Osteoblast (primary cell): ENCODE results near the gene ANO1. TPM values are rescaled to one million over a fixed set of nuclear protein-coding genes. Genes with fewer than 3 reads are reported as not detected.
A peak's percentile ranks its signal among the peaks of the same experiment; 100 is the strongest.

Source experiments
- DNase-seq: peaks from one replicate; pipeline ENCODE4 v3.0.0; 2011; ENCODE audit warnings: low spot score, mixed read lengths; ENCODE audit not compliant: insufficient read length; ENCODE audit errors: missing footprints
- H2AFZ ChIP-seq: 2 replicates; pipeline ENCODE4 v1.6.0; 2011; ENCODE audit warnings: mild to moderate bottlenecking, low read length
- H3K27ac ChIP-seq: 2 replicates; pipeline ENCODE4 v1.5.1; 2011; ENCODE audit warnings: mild to moderate bottlenecking, low read depth, low read length, moderate library complexity
- H3K27me3 ChIP-seq: 2 replicates; pipeline ENCODE4 v1.6.0; 2012; ENCODE audit warnings: mild to moderate bottlenecking, control low read depth, inconsistent platforms, low read length, moderate library complexity; ENCODE audit not compliant: insufficient read depth
- H3K36me3 ChIP-seq: 2 replicates; pipeline ENCODE4 v1.5.1; 2011; ENCODE audit warnings: mild to moderate bottlenecking, low read length, control low read depth, moderate library complexity; ENCODE audit not compliant: insufficient read depth
- H3K4me1 ChIP-seq: 2 replicates; pipeline ENCODE4 v1.5.1; 2011; ENCODE audit warnings: mild to moderate bottlenecking, low read length, control low read depth, moderate library complexity; ENCODE audit not compliant: insufficient read depth
- H3K4me2 ChIP-seq: 2 replicates; pipeline ENCODE4 v1.6.0; 2011; ENCODE audit warnings: mild to moderate bottlenecking, low read length; ENCODE audit not compliant: insufficient read depth
- H3K4me3 ChIP-seq: fragments of 200-600 bp; sonication (generic); 3 replicates; pipeline ENCODE4 v1.5.1; 2012; ENCODE audit warnings: mild to moderate bottlenecking, low read length, inconsistent platforms; ENCODE audit not compliant: insufficient read depth
- H3K79me2 ChIP-seq: 2 replicates; pipeline ENCODE4 v1.6.0; 2012; ENCODE audit warnings: mild to moderate bottlenecking, low read length, control low read depth, inconsistent platforms; ENCODE audit not compliant: insufficient read depth
- H3K9me3 ChIP-seq: 2 replicates; pipeline ENCODE4 v1.5.1; 2011; ENCODE audit warnings: low read depth, low read length, control low read depth
- H4K20me1 ChIP-seq: 2 replicates; pipeline ENCODE4 v1.6.0; 2012; ENCODE audit warnings: mild to moderate bottlenecking, low read length, control low read depth; ENCODE audit not compliant: insufficient read depth
- CTCF ChIP-seq: IDR thresholded peaks from 2 replicates; pipeline ENCODE4 v1.5.1; 2011; ENCODE audit warnings: mild to moderate bottlenecking, low read depth, low read length, moderate library complexity; ENCODE audit errors: extremely low read depth
- total RNA-seq: library from RNA; depleted of rRNA; stranded (reverse); fragments of >200 nt; gene quantifications from 2 replicates; pipeline ENCODE4 v1.2.3, GENCODE V29; 2012

Gene ANO1
- total RNA-seq, 1 donor: not detected

GRCh38 chr11:70182266-70182665, 104.1 kb downstream of the ANO1 start:
- no peaks in the 10 kb centered on the region for H3K9me3 ChIP-seq
- no peaks in the 10 kb centered on the region for H4K20me1 ChIP-seq
- H3K4me3 ChIP-seq: no peak overlapping the region
- no peak overlapping the region for H2AFZ ChIP-seq
- H3K36me3 ChIP-seq: no peaks in the 10 kb centered on the region
- H3K27ac ChIP-seq: no peak overlapping the region
- H3K79me2 ChIP-seq: no peaks in the 10 kb centered on the region
- H3K4me2 ChIP-seq: no peak overlapping the region
- H3K27me3 ChIP-seq: peaks cover 4% of the 10 kb centered on the region
- DNase-seq: peak; percentile 29
- no peaks in the 10 kb centered on the region for H3K4me1 ChIP-seq
- no peak for TF ChIP-seq CTCF

GRCh38 chr11:70183032-70183431, 104.9 kb downstream of the ANO1 start:
- H3K36me3 ChIP-seq: no peaks in the 10 kb centered on the region
- H3K4me1 ChIP-seq: no peaks in the 10 kb centered on the region
- no peaks in the 10 kb centered on the region for H3K79me2 ChIP-seq
- H3K4me3 ChIP-seq: no peak overlapping the region
- no peak overlapping the region for H3K27ac ChIP-seq
- H2AFZ ChIP-seq: no peak overlapping the region
- peaks cover 4% of the 10 kb centered on the region for H3K27me3 ChIP-seq
- no peak for TF ChIP-seq CTCF
- H3K9me3 ChIP-seq: no peaks in the 10 kb centered on the region
- no peak overlapping the region for H3K4me2 ChIP-seq
- DNase-seq: peak; percentile 58
- H4K20me1 ChIP-seq: no peaks in the 10 kb centered on the region

GRCh38 chr11:70183483-70184176, 105.5 kb downstream of the ANO1 start:
- no peak overlapping the region for H3K27ac ChIP-seq
- TF ChIP-seq CTCF: no peak
- no peaks in the 10 kb centered on the region for H4K20me1 ChIP-seq
- peaks cover 8% of the 10 kb centered on the region for H3K27me3 ChIP-seq
- no peaks in the 10 kb centered on the region for H3K9me3 ChIP-seq
- H3K4me2 ChIP-seq: no peak overlapping the region
- no peak overlapping the region for H3K4me3 ChIP-seq
- no peaks in the 10 kb centered on the region for H3K36me3 ChIP-seq
- no peaks in the 10 kb centered on the region for H3K4me1 ChIP-seq
- H2AFZ ChIP-seq: no peak overlapping the region
- H3K79me2 ChIP-seq: no peaks in the 10 kb centered on the region
- peak; percentile 65 for DNase-seq

- H3K27ac ChIP-seq: no peak overlapping the region
- TF ChIP-seq CTCF: no peak
- H2AFZ ChIP-seq: no peak overlapping the region
- no peaks in the 10 kb centered on the region for H4K20me1 ChIP-seq
- peak; percentile 67 for DNase-seq
- no peaks in the 10 kb centered on the region for H3K36me3 ChIP-seq
- no peaks in the 10 kb centered on the region for H3K4me1 ChIP-seq
- H3K79me2 ChIP-seq: no peaks in the 10 kb centered on the region
- no peak overlapping the region for H3K4me3 ChIP-seq
- H3K27me3 ChIP-seq: peaks cover 8% of the 10 kb centered on the region
- H3K9me3 ChIP-seq: no peaks in the 10 kb centered on the region
- H3K4me2 ChIP-seq: no peak overlapping the region
Observed at GRCh38 chr11:70184396-70184795, 106.3 kb downstream of the ANO1 start.
